ENCODE data around the gene ZNF821.
"Not testable (repeated sequence)": the region's sequence is repeated elsewhere in the genome, so short reads cannot be mapped to it uniquely, and the experiment has no call there.

Gene ZNF821

GRCh38 chr16:71902656-71903365, 18.8 kb upstream of the ZNF821 start:
- DNase-seq, result no peak

DNA sequence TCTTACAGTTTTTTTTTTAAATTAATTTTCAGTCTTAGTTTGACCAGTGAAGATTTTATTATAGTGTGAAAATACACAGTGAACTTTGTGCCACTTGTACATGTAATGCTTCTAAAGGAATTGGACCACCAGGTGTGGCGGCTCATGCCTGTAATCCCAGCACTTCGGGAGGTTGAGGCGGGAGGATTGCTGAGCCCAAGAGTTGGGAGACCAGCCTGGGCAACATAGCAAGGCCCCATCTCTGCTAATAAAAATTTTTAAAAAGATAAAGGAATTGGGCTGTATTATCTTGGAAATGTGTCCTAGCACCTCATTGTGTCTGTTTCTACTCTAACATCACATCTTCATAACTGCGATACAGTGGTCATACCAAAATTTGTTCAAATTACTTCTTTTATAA, 15.2 kb upstream of the ZNF821 start:
- DNase-seq, result no peak

DNA sequence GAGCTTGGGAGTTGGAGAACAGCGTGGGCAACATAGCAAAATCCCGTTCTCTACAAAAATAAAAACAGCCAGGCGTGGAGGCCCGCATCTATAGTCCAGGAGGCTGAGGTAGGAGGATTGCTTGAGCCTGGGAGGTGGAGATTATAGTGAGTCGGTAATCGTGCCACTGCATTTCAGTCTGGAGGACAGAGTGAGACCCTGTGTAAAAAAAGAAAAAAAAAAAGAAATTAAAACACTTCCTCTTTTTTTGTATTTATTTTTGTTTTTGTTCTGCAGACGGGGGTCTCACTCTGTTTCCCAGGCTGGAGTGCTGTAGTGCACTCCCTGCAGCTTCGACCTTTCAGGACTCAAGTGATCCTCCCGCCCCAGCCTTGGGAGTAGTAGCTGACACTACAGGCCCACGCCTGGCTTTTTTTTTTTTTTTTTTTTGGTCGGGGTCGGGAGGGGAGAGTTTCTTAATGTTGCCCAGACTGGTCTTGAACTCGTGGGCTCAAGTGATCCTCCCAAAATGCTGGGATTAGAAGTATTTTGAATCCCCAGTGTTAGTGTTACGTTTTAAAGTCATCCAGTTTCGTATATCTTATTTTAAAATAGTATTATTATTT, 12.9 kb upstream of the ZNF821 start:
- DNase-seq, result no peak

DNA sequence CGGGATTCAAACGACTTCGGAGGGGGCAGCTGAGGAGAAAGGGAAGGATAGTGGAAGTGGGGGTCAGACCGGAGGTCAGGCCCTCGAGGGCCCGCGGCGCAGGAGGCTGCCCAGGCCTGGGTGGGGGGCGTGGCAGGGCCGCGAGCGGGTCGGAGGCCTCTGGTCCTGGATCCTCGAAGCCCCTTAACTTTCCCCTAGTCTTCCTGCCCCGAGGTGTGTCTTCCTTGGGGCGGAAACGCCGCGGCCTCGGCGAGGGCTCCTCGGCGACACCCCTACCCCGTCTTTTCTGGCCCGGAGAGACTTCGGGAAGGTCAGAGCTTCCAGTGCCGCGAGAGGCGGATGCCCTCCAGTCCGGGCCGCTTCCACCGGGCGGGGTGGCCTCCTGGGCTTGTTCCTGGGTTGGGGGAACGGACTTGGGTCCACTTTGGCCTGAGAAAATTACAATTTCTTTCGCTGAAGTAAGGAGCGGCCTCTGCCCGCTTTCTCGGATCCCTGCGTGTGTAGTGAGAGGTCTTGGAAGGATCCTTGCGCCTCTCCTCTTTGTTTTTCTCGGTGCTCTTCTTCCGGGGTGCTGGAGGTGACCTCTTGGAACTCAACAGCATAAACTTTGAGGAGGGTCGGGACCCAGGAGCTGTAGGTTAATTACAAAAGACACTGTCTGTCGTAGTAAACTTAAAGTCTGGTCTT, 11.8 kb upstream of the ZNF821 start:
- DNase-seq, result peak in 1 of 2 donors; percentile 14

DNA sequence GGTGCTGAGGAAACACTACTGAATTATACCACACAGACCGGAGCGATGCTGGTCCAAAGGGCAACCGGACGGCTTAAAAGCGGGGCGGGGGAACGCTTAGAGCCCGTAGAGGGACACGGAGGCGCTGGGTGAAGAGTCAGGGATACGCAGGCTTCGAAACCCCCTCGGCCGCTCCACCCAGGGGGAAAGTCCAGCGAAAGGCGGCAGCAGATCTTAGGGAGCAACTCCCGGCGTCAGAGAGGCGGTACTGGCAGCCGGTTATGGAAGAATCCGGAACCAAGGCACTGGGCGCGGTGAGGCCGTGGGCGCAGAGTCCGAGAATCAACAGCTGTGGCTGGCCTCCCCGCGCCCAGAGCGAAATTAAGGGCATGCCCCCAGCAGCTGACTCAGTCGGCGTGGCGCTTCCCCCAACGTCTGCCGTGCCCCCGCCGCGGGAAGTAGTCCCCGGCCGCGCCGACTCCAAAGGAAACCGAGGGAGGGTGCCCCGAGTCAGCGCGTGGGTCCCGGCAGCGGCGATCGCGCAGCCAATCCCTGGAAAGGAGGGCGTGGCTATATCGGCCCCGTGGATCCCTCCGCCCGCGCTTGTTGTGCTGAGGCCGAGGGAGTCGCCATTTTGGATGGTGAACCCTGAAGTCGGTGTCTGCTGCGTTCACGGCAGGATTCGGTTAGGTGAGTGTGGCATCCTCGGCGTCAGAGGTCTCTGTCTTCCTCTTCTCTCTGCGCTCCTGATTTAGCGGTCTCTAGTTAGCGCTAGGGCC, 11.1 kb upstream of the ZNF821 start, which contains the start of gene IST1:
Gene IST1, plus strand, starts transcription at position 611 of the 758 bp plus-strand sequence. CDS start 20,110 bp downstream, outside the sequence.
- peak; percentile 97 to 98 for DNase-seq

GRCh38 chr16:71894229-71894920, 10.4 kb upstream of the ZNF821 start:
- peak; percentile 32 to 33 for DNase-seq

DNA sequence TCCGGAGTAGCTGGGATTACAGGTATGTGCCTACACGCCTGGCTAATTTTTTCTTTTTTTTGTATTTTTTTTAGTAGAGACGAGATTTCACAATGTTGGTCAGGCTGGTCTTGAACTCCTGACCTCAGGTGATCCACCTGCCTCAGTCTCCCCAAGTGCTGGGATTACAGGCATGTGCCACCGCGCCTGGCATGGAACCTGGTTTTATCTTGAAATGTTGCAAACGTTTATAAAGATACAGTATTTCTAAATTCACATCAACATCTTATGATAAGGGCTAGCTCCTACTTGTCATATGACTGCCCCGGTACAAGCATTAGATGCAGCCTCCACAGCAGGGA, 9.9 kb upstream of the ZNF821 start:
- no peak for DNase-seq

DNA sequence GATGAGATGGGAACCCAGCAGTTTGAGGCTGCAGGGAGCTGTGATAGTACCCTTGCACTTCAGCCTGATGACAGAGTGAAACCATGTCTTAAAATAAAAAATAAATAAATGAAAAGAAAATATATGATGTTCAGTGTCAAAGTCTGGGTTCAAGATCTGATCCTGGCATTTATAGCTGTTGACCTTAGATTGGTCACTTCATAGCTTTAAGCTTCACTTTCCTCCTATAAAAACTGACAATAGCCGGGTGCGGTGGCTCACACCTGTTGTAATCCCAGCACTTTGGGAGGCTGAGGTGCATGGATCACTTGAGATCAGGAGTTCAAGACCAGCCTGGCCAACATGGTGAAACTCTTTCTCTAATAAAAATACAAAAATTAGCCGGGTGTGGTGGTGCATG, 5.2 kb upstream of the ZNF821 start:
- DNase-seq, result no peak

GRCh38 chr16:71885261-71885650, 1.3 kb upstream of the ZNF821 start:
- no peak for DNase-seq

DNA sequence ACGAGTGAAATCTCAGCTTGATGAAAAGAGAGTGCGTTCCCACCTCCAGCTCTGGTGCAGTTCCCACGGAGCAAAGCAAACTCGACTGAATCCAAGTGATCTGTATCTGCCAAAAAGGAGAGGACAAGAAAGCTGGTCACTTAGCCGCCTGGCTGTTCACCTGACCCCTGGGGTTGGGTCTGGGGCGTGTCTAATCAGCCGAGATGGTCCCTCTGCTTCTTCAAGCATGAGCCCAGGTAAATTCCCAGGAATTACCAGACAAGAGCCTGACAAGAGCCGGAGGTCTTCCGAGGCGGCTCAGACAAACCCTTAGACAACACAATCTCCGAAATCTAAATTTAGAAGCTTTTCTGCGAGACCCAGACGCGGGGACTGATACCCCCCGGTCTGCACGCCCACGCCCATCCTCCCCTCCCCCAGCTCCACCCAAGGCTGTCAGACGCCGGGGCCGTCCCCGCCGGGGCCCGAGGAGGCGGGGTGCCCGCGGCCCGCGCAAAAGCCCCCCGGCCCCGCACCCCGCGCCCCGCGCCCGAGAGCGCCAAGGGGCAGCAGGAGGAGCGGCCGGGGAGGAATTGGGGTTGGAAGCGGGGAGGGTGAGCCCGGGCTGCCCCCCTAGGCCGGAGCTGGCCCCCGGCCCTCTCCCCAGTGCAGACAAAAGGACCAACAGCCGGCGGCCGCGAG, 674 bp downstream of the ZNF821 start:
- peak; percentile 66 to 70 for DNase-seq

GRCh38 chr16:71882505-71883167, 1.3 kb downstream of the ZNF821 start:
- DNase-seq, result peak; percentile 68 to 88

GRCh38 chr16:71880176-71880575, 3.8 kb downstream of the ZNF821 start:
- no peak for DNase-seq

DNA sequence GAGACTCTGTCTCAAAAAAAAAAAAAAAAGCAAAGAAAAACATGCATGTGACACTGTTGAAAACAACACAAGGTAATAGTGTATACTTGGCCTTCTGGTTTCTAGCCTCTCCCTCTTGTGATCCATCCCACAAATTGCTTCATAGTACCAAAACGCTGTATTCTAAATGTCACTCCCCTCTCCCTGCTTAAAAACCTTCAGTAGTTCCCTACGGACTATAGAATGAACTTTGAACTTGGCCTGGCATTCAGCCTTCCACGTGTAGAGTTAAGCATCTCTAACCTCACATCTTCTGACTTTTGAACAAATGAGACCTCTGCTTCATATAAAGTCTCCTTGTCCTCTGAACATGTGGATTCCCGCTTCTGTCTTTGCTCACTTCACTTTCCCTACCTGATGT, 5.1 kb downstream of the ZNF821 start:
- DNase-seq, result no peak

GRCh38 chr16:71873199-71873598, 10.8 kb downstream of the ZNF821 start:
- DNase-seq, result no peak

- DNase-seq, result no peak
These were observed 13.2 kb downstream of the ZNF821 start for GRCh38 chr16:71870818-71871217.

GRCh38 chr16:71869089-71869488, 14.9 kb downstream of the ZNF821 start:
- no peak for DNase-seq

DNA sequence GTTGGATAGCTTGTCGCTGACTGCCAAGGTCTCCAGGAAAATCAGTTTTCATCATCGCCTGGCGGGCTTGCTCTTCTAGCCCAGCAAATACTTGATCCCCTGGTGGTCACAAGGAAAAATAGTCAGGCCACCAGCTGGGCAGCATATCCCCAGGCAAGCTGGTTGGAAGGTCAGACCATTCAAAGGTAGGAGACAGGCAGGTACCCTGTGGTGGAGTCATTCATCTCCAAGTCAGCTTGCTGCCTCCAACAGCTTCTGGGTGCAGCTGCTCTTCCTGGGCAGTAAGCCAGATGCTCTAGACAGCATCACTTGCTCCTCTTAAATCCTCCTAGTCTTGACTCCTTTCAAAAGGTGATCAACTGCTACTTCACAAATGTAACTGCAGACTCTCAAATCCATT, 16.0 kb downstream of the ZNF821 start:
- no peak for DNase-seq

- not testable (repeated sequence) for DNase-seq
These were observed 16.8 kb downstream of the ZNF821 start for GRCh38 chr16:71867175-71867574.

GRCh38 chr16:71865173-71865863, 18.7 kb downstream of the ZNF821 start:
- no peak for DNase-seq

DNA sequence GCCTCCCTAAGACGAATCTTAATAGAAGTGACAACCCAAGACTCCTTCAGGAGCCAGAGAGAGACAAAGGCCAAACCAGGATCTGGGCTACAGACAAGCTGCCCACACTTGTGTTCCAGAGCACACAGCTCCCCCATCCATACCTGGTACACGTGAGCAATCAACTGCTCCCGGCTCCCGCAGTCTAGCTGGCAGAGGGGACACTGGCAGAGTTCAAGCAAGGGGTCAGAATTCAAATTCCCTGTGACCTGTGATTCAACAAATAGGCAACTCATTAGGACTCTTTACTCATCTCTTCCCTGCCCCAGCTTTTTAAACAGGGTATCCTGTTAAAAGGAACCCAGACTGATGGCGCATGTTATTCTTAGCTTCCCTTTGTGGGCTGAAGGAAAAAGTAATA, 20.0 kb downstream of the ZNF821 start:
- DNase-seq, result no peak

Data from activated CD4-positive, alpha-beta T cell treated with anti-CD3 and anti-CD28 coated beads for 4 hours (primary cell).